ENCODE data around the gene IL1RN.

- TF ChIP-seq CTCF (conservative IDR thresholded peaks at IDR 0.05; ENCODE audit: low read depth, low read length) (no peak), POLR2A (IDR thresholded peaks at IDR 0.05; ENCODE audit: low read depth, low read length) (no peak), CEBPB (IDR thresholded peaks at IDR 0.05; ENCODE audit: low read depth, low read length) (no peak), RCOR1 (IDR thresholded peaks at IDR 0.05; ENCODE audit: insufficient replicate concordance, low read length) (no peak), SMC3 (IDR thresholded peaks at IDR 0.05; ENCODE audit: low read depth, low read length) (no peak), MXI1 (IDR thresholded peaks at IDR 0.05; ENCODE audit: borderline replicate concordance, low read depth, low read length) (no peak), RFX5 (IDR thresholded peaks at IDR 0.05; ENCODE audit: low read depth, low read length) (no peak), MAFK (IDR thresholded peaks at IDR 0.05; ENCODE audit: low read depth, low read length) (no peak), BHLHE40 (IDR thresholded peaks at IDR 0.05; ENCODE audit: low read depth, low read length) (no peak), FOS (IDR thresholded peaks at IDR 0.05; ENCODE audit: low read depth, low read length) (no peak)
These were observed 34.4 kb upstream of the IL1RN start for GRCh38 chr2:113092864-113093612.

Measured in IMR-90 (cell line).